Eye (tissue), 1 donor: ENCODE data around the gene STPG2.

ENCODE experiments used
- DNase-seq: peaks from one replicate; pipeline ENCODE4 v3.0.0-alpha.2; 2015

The STPG2 gene

DNA sequence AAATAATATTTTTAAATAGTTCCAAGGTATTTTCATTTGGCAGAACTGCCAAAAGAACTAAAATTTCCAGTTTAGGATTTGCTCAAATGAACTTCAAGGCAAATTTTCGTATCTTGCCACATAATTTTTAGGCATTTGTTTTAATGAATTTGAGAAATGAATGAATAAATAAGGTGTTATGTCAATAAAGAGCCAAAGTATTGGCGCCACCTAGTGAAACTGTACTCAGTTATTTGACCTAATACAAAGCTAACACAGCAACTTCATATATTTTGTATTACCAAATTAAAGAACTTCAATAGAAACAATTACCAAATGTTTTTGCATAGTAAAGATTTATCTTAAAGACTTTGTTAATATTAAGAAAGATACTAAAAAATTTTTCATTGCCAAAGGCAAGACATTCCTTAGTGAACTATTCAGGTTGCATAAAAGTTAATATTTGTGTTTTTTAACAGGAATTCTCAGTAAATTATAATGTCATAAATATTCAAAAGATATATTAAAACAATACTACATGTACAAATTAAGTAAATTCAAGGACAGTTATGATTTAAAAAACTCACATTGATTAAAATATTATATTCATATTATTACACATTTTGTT, 50.3 kb downstream of the STPG2 start:
- DNase-seq = peak; percentile 31

DNA sequence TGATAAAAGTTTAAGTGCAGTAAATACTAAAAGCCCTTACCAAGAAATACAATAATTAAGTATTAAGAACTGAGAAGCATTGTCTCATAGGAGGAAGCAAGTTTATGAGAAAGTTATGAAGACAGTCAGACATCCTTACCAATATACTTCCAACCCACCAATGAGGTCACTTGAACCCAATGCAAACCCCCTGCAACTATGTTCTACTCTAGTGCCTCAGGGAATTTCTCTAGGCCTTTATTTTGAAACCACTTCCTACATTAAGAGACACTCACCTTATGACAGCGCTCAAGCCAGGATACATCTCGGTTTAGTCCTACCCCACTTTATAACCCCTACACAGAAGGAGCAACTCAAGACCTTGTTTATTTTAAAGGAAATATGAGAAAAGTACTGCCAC, 61.3 kb downstream of the STPG2 start:
- no peak for DNase-seq

DNA sequence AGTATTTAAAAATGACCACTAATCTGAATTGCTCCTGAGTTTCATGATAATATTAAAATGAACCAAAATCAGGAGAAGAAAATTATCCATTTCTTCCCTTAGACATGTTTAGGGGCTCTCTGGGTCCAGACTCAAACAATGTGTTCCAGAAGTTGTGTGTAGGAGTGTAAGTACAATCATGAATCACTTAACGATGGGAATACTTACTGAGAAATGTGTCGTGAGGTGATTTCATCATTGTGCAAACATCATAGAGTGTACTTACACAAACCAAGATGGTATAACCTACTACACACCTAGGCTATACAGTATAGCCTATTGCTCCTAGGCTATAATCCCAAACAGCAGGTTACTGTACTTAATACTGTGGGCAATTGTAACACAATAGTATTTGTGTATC, 74.8 kb downstream of the STPG2 start:
- no peak for DNase-seq

DNA sequence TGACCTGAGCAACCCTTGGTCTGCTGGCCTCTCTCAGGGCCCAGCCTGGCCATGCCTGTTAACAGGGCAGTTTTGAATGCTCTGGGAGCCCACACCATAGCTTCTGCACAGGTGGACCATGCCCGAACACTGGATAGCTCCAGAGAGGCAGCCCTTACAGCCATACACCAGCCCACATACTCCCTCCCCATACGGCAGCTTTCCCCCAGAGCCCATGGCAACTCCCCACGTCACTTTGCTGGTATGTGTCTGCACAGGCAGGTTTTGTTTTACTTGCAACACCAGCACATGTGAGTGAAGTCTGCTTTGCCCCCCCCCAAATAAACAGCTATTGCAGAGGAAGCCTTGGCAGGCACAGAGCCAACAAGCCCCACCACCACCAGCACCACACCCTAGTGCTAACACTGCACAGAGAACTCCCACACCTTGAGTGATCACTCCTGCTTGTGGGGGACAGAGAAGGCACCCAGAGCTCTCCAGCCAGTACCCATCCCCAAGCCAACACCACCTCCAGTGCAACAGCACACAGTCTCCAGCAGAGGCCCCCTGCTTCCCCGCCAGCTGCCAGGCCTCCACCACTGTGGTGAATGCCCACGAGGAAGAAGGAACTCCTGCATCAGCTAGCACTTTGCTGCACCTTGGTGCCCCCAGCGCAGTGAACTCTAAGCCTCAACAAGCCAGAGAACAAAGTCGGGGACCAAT, 87.3 kb downstream of the STPG2 start:
- DNase-seq = no peak

DNA sequence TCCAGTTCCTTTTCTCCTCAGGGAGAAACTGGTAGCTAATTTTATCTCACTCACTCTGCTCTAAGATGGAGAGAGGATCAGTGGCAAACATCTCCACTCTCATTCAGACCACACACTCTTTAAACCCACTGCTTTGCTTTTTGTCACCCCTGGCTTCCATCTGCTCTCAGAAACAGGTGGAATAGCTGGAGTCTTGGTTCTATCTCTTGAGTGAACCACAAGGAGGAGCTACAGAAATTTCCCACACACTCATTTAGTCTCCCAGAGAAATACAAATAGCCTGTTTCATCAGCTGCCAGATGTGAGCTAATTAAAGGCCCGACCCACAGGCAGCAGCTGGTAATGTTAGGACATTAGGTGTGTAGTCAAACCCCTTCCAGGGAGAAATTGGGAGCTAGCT, 96.6 kb downstream of the STPG2 start:
- no peak for DNase-seq

DNA sequence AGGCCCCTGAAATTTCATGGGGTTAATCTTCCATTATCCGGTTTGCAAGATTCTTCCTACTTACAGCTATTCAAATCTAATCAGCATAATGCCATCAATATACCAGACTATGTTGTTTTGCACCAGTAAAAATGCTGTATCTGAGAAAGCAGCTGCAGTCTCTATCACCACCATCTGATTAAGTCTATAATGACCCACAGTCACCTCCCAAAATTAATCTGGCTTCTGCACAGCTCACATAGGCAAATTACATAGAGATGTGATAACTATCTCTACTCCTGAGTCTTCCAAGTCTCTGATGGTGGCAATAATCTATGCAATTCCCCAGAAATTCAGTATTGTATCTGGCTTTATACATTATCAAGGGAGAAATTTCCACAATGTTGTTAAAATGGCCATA, 113.2 kb downstream of the STPG2 start:
- no peak for DNase-seq

DNA sequence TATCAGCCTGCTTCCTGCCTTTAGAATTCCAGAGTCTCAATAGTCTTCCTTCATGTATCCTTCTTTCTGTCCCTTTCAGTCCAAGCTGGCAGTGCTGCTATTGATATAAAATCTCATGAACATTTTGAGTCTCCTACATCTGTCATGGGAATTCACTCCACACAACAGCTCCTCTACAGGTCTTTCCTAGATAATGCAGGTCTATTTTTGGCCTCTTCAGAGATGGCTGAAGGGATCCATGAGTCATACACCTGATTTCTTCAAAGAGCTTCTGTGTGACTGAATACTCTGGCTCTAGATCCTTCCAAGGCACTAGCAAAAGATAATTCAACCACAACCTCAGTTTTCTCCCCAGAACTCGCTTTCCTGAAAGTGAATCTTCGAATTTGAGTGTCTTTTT, 115.4 kb downstream of the STPG2 start:
- no peak for DNase-seq

DNA sequence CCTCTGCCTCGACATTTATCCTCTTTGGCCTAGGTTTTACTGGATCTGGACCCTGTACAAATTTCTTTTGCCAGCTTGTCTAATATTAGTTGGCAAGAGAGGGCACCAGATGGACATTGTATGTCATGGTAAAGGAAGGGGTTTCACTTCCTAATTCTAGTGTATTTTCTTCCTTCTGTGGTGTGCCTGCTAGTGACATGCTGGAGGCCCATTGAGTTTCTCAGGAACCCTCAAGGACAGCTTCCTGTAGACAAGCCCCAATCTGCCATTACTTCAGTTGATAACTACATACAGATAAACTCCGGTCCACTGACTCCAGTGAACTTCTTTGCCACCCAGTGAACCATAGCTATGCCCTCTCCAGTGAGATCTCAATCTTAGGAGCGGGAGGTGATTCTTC, 116.9 kb downstream of the STPG2 start:
- DNase-seq = no peak

DNA sequence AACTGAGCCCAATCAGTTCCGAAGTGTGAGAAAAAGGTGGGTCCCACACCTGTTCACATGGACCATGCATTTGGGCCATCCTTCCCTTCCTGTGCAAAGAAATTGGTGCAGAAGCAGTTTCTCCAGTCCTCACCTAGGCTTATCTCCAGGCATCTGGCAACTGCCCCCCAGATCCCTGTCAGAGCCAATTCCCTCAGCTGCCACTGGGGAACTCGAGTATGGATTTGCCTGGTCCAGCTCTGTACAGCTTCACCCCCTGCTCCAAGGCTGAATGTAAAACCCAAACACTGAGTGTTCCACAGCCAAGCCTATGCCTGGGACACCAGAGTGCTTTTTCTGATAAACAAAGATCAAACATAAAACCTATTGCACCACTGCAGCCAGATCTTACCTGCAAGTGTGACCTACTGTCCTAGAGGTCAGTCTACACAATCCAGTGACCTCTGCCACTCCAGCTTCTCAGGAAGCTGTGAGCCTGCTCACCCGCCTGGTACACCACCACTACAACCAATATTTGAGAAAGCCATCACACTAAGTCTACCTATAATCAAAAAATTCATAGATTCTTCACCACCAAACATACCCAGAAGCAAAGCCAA, 136.4 kb downstream of the STPG2 start:
- DNase-seq = no peak

DNA sequence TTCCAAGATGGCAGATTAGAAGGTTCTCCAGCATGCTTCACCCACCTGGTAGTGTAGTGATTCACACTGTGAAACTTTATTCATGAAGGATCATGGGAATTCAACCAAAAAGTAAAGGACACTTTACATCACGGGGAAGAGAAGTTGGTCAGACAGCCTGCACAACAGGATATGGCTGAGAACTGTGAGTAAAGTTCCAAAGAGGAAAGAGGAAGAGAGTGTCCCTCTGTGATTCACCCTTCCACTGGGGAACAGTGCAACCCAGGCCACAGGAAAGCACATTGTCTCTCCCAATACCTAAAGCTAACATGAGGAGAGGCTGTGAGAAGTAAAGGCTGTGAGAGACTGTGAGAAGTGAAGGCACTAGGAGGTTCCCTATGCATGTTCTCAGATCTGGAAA, 137.2 kb downstream of the STPG2 start:
- DNase-seq = no peak

DNA sequence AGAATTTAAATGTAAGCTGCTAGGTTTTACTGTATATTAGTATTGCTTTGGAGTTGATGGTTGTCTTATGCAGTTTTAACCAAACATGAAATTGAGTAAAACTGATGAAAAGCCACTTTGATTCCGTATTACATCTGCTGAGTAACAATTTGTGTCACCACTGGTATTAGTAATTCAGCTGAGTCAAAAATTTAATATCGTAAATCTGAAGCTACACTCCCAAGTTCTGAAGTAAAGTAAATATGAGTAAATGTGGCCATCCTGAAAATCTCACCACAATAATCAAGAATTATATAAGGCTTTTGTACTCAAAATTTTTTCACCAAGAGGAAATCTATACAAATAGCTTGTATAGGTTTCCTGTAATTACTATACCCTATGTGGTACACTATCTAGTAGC, 142.3 kb downstream of the STPG2 start:
- DNase-seq = no peak

DNA sequence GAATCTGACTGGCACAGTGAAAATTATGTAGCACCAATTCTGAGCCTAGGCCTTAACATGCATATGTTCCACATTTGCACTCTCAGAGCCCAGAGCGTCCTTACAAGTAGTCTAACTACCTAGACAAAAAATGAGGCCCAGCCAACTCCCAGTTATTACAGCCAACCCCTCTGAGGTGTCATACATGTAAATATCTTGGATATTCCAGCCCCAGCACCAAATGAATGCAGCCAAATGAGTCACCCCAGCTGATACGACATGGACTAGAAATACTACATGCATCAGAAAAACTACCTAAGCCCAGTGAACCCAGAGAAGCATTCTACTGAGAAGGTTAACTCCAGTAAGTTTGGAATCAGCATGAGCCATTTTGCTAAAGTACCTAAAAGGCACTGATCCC, 145.1 kb downstream of the STPG2 start:
- DNase-seq = no peak

DNA sequence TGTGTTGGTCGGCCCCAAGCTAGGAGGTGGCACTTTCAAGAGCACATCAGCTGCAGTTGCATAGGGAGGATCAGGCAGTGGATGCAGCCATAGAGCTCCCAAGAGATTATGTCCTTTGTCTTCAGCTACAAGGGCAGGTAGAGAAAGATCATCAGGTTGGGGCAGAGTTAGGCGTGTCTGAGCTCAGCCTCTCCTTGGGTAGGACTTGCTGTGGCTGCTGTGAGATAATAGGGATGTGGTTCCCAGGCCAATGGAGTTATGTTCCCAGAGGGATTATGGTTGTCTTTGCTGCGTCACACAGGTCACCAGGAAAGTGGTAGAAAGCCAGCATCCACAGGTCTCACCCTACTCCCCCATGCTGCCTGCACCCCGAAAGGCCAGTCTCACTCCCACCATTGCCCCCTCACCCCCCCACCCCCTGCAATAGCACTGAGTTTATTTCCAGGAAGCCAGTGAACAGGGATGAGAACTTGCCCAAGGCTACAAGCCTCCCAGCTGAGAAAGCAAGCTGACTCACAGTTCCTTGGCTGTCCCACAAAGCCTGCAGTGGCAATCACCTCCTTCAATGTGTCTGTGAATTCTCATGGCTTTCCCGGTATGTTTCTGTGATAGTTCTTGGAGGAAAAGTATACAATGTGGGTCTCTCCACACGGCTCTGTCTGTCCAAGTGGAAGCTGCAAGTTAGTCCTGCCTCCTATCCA, 148.4 kb downstream of the STPG2 start:
- DNase-seq = no peak

DNA sequence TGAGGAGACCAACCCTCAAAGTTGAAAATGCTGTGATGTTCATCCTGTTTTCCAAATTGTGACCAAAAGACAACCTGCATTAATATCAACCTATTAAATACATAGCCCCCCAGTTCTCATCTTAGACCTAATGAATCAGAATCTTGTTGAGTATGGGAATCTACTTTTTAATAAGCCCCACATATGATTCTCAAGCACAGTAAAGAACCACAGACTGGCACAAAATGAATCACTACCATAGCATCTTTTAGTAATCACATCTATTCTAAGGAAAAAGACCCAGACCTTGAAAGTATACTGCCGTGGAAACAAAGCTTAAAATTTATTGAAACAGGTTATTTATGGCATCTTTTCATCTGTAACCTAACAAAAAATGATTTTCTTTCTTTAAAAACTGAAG, 152.9 kb downstream of the STPG2 start:
- no peak for DNase-seq

DNA sequence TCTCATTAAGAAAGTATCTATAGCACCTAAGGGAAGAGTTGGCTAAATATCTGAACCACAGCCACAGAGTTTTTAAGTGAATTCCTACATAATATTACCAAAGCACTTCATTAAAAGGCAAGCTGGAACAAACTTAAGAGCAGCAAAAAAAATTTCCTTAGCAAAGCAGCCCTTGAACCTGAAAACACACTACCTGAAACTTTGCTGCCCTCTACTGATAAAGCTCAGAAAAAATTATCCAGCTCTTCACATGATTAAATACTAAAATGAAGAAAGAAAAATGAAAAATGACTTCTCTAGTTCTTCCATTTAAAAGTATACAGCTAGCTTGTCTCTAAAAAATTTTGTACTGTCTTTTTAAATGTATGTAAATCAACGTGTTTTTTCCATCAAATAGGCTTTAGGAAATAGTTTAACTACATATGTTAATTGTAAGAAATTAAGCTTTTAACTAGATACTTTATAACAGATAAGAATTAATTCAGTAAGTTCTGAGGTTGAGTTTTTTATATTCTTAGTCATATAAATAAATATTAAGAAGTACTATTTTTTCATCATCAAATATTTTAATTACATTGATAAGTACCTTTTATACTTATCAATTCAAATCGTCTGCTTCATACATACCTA, 156.1 kb downstream of the STPG2 start:
- DNase-seq = peak; percentile 77

DNA sequence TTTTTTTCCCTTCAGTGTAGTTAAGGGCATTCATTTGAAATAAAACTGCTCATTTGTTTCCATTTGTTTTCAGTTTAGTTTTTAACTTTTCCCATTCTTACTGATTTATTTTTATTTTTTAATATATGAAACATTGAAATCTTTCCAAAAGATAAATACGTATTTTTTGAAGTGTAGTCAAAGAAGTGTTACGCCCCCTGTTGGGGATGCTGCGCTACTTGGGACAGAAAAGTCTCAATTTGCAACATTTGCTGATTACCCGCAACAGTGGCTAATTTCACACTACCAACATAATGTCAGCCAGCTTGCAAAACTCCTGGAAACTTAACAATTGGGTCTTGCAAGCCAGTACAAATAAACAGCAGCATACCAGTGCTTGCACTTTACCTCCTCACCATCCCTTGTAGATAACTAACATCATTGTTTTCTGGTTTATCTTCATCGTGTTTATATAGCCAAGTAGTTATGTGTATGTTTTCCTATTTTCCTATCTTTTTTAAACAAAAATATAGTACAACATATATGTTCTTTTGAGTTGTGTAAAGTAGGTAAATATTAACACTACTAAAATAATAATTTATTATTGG, 158.6 kb downstream of the STPG2 start:
- DNase-seq = no peak

DNA sequence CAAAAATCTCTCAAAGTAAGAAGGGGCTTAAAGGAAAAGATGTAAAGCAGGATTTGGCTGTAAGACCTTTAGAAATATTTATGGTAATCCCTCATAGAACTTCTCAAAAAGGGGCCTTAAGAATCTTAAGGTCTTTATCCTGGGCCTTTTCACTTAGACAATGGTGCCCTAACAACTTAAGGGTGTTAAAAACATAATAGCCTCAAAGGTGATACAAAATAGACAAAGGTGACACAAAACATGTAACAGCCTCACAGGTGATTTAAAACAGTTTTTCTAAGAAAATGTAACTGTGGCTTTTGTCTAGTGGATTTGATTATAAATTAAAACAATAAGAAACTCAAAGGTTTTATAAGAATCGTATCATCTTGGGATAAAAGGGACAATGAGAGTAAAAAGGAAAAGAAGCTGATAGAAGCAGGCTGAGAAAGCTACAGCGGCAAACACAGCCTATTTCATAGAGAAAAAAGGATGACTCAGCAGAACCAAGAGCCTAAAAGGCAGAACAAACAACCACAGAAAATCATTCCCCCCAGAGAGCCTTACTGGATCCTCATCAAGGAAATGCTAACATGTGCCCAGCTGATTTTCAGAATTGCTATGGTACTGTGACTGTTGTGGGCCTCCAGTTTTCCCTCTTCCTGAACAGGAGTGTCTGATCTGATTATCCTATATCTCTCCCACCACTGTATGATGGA, 164.3 kb downstream of the STPG2 start:
- no peak for DNase-seq

DNA sequence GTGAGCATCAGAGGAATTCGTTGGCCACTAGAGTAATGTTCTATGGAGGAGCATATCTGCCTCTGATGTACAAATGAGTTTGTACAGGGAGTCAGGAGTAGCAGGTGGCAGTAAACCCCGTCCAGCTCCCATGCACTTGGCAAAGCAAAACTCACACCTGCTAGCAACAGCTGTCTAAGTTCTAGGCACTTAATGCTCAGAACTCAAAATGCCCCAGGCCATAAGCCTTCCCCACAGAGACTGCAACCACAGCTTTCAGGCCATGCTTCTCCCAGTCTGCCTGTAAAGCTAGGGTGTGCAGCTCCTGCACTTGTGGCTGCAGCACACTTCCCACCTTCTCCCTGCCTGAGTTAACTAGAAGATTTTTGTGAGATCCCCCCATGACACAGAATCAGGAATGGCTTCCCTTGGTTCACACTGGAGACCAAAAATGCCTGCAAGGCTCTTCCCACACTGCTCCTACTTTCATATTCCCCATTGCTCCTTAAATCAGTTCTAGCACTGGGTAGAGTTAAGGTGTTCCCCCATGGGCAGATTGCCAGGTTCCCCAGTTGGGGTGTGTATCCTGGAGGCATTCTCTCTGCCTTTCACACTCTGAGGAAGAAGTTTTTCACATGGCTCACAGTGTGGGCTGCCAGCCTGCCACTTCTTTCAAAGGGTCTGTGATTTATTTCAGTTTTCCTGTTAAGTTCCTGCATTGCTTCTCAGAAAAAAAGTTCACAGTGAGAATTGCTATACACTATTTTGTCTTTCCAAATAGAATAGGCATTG, 189.9 kb downstream of the STPG2 start:
- DNase-seq = no peak

DNA sequence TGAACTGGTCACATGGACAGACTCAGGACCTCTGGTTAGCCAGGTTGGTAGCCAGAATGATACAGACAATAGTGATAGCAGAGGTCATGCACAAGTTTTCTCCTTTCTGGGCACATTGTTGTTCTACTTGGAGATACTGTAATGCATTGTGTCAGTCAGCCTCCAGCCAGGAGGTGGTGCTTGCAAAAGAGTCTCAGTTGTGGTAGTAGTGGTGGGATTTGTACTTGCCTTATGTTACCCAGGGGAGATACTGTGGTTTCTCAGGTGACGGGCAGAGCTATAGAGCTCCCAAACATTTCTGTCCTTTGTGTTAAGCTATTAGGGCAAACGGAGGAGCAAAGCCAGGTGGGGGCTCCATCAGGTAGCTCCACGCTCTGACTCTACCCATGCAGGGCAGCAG, 190.5 kb downstream of the STPG2 start:
- no peak for DNase-seq

DNA sequence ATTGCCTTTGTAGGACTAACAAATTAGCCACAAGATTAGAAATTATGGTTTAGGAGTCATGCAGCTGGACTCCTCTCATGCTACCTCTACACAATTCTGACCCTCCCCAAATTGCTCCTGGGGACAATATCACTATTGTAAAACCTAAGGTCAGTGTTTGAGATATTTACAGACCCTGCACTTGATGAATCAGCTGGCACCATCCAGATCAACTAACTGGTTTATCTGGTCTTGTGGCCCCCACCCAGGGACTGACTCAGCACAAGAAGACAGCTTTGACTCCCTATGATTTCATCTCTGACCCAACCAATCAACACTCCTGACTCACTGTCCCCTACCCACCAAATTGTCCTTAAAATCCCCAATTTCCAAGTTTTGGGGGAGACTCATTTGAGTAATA, 192.4 kb downstream of the STPG2 start:
- DNase-seq = no peak

DNA sequence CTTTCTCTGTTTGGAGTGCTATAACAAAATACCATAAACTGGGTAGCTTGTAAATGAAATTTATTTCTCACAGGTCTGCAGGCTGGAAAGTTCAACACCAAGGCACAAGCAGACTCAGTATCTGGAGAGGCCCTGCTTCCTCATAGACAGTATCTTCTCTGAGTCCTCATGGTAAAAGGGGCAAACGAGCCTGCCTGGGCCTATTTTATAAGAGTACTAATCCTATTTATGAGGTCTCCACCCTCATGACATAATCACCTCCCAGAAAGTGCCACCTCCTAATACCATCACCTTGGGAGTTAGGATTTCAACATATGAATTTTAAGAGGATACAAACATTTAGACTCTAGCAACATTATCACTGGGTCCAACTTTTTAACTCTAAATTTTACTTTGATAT, 200.3 kb downstream of the STPG2 start:
- DNase-seq = no peak

DNA sequence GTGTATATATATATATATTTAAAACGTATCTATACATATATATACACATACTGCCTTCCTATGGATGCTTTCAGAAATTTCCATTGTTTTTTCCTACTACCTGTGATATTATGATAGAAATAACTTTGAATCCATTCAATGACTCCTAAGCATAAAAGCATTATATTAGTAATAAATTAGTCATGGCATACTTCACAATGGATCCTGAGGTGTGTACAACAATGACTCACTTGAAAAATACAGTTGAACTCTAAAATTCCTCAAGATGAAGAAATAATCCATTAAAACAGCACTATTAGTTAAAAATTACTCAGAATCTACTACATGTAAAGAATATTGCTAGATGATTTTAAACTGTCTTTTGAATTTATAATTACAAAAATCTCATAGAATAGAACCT, 201.1 kb downstream of the STPG2 start:
- no peak for DNase-seq
